Suprapubic skin (tissue), 4 donors: ENCODE measurements around the gene PLEKHD1.

Experiments
- POLR2A ChIP-seq, 2 donors: fragments of 450-650 bp; IDR thresholded peaks; one replicate each; pipeline ENCODE4 v1.6.1; 2017; ENCODE audit warnings: antibody characterized with exemption in 2 of 2, mild to moderate bottlenecking in 2 of 2, moderate library complexity in 2 of 2
- POLR2AphosphoS5 ChIP-seq, 3 donors: sonication (generic); formaldehyde crosslinking; IDR thresholded peaks; one replicate each; pipeline ENCODE4 v1.6.1; 2017; ENCODE audit warnings: antibody characterized with exemption in 3 of 3
- TF ChIP-seq, protein P1 (sequence below), 2 donors: fragments of 200-600 bp in 1 of 2; fragments of 450-650 bp in 1 of 2; sonication (generic) in 1 of 2; IDR thresholded peaks; one replicate each; pipeline ENCODE4 v1.5.1; 2016 to 2019; ENCODE audit warnings: antibody characterized with exemption in 2 of 2, mild to moderate bottlenecking in 1 of 2, moderate library complexity in 1 of 2

GRCh38 chr14:69567563-69567962, 83.0 kb downstream of the PLEKHD1 start:
- TF ChIP-seq, protein P1, sequence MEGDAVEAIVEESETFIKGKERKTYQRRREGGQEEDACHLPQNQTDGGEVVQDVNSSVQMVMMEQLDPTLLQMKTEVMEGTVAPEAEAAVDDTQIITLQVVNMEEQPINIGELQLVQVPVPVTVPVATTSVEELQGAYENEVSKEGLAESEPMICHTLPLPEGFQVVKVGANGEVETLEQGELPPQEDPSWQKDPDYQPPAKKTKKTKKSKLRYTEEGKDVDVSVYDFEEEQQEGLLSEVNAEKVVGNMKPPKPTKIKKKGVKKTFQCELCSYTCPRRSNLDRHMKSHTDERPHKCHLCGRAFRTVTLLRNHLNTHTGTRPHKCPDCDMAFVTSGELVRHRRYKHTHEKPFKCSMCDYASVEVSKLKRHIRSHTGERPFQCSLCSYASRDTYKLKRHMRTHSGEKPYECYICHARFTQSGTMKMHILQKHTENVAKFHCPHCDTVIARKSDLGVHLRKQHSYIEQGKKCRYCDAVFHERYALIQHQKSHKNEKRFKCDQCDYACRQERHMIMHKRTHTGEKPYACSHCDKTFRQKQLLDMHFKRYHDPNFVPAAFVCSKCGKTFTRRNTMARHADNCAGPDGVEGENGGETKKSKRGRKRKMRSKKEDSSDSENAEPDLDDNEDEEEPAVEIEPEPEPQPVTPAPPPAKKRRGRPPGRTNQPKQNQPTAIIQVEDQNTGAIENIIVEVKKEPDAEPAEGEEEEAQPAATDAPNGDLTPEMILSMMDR (IDR thresholded peaks at IDR 0.05) = no peak
- TF ChIP-seq POLR2A (IDR thresholded peaks at IDR 0.05) (no peak), POLR2AphosphoS5 (IDR thresholded peaks at IDR 0.05) (no peak)
